Prostate gland (tissue), 2 donors: ENCODE measurements around the gene LY86.

ENCODE experiments used
- CTCF ChIP-seq, 4 experiments: fragments of 200-600 bp in 2 of 4; fragments of 450-650 bp in 2 of 4; sonication (generic) in 2 of 4; IDR thresholded peaks; 1 replicate in 3 of 4; 2 replicates in 1 of 4; pipeline ENCODE4 v1.5.1; 2016 to 2019; ENCODE audit warnings: antibody characterized with exemption in 4 of 4, mild to moderate bottlenecking in 2 of 4, moderate library complexity in 2 of 4
- POLR2A ChIP-seq: fragments of 450-650 bp; IDR thresholded peaks from one replicate; pipeline ENCODE4 v1.6.1; 2016; ENCODE audit warnings: antibody characterized with exemption, mild to moderate bottlenecking

- TF ChIP-seq CTCF (IDR thresholded peaks at IDR 0.05), result no peak
- no peak for TF ChIP-seq POLR2A
These were observed 47.3 kb downstream of the LY86 start for GRCh38 chr6:6635869-6636268.
